ENCODE measurements around the gene ATAT1.
"Not testable (repeated sequence)": the region's sequence is repeated elsewhere in the genome, so short reads cannot be mapped to it uniquely, and the experiment has no call there.

ATAT1 gene

DNA sequence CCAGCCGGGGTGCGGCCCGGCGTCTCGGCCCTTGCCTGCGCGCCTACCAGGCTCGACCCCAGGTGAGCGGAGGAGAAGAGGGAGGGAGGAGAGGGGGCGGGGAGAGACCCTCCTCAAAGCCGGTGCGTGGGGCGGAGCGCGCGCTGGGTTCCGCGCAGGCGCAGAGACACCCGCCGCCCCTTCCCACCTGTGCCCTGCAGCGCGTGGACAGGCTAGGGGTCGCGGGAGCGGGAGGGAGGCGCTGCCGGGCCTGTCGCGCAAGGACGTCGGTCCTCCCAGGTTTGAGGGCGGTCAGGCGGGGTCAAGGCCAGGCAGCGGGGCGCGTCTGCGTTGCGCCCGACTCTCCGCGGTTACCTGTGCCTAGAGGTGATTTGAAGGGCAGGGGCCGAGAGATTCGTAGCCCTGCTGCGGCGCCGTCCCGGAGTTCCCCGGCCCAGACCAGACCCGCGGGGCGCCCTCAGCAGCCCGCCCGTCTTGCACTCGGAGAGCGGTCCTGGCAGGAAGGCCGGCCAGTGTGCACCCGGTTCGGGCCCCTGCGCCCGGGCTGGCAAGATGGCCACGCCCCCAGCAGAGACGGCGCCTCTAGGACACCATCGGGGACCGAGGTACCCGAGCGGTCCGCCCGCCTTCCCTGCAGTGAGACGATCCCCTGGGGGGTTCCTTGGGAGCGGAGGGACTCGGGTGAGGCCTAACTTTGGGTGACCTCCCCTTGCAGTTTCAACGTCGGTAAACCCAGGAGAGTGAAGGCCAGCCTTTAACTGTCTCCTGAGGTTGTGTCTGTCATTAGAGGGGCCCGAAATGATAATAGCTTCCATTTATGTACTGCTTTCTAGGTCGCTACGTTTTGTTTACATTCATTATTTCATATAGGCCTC lies 20.8 kb downstream of the ATAT1 start:
- H3K4me3 ChIP-seq (ENCODE audit: low read depth, low read length): peak overlapping the region; percentile 98
- DNase-seq (ENCODE audit: low read depth): peak; percentile 50
- TF ChIP-seq, protein P1, sequence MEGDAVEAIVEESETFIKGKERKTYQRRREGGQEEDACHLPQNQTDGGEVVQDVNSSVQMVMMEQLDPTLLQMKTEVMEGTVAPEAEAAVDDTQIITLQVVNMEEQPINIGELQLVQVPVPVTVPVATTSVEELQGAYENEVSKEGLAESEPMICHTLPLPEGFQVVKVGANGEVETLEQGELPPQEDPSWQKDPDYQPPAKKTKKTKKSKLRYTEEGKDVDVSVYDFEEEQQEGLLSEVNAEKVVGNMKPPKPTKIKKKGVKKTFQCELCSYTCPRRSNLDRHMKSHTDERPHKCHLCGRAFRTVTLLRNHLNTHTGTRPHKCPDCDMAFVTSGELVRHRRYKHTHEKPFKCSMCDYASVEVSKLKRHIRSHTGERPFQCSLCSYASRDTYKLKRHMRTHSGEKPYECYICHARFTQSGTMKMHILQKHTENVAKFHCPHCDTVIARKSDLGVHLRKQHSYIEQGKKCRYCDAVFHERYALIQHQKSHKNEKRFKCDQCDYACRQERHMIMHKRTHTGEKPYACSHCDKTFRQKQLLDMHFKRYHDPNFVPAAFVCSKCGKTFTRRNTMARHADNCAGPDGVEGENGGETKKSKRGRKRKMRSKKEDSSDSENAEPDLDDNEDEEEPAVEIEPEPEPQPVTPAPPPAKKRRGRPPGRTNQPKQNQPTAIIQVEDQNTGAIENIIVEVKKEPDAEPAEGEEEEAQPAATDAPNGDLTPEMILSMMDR (conservative IDR thresholded peaks at IDR 0.05; ENCODE audit: low read depth, low read length): no peak

DNA sequence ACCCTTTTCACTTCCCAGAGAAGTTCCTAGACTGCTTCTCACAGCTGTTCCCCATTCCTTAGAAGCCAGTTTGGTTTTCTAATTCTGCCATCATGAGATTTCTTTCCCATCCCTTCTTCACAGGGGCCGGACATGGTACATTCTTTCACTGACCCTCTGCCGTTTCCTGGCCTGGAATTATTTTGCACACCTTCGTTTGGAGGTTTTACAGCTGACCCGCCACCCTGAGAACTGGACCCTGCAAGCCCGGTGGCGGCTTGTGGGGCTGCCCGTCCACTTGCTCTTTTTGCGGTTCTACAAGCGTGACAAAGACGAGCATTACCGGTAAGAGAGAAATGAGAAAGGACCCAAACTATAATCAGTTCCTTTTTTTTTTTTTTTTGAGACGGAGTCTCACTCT lies 24.5 kb downstream of the ATAT1 start:
- TF ChIP-seq, protein P1 (conservative IDR thresholded peaks at IDR 0.05; ENCODE audit: low read depth, low read length): no peak
- H3K4me3 ChIP-seq (ENCODE audit: low read depth, low read length): no peak overlapping the region
- DNase-seq (ENCODE audit: low read depth): no peak

DNA sequence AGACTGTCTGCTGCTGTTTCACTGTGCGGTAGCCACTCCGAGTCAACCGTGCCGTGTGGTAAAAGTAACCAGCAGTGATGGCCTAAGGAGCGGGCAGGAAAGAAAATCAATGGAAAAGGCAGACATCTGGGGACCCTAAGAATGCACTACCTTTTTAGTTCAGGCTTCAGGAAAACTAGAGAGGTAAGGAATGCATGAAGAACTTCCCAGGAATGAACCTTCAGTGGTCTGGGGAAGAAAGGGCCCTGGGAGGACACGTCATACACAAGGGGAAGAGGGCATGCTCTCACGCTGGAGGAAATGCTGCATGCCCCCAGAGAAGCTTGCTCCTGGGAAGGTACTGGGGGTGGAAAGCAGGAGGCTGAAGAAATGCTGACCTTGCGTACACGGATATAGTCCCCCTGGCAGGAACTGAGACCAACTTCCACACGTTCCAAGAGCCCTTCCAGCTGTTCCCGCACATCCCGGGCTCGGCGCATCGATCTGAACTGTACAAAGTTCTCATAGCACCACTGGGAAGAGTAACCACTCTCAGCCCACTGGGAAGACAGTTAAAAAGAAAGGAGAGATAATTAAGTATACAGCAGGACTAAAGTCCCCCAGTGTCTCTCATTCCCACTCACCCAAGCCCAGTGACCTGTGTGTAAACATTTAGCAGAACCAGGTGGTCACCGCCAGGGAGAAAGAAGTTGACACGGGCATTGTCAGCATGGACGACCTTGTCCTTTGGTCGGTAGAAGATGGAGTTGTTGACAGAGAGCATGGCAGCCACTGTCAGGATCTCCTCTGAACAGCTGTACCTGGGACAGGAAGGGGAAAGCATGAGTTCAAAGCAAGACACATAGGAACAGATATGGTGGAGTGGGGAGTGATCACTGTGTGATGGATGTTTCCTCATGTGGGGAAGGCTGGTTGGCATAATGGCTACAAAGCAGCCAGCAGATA lies 28.4 kb downstream of the ATAT1 start:
- no peak overlapping the region for H3K4me3 ChIP-seq (ENCODE audit: low read depth, low read length)
- TF ChIP-seq, protein P1 (conservative IDR thresholded peaks at IDR 0.05; ENCODE audit: low read depth, low read length): no peak
- DNase-seq (ENCODE audit: low read depth): no peak

DNA sequence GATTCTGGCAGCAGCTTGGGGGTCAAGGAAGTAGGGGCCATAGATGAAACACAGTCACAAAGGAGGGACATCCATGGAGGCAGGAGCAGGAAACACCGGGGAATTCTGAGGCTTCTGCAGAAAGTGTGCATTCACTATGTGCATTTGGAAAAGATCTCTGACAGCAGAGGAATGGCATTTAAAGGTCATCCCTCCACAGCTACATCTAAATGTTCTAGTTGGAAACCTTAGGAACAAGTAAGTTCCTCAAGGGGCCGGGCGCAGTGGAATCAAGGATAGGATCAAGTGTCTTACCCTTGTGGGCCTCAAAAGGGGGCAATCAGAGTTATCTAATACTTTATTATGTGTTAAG lies 29.0 kb downstream of the ATAT1 start:
- DNase-seq (ENCODE audit: low read depth): peak; percentile 33
- H3K4me3 ChIP-seq (ENCODE audit: low read depth, low read length): no peak overlapping the region
- TF ChIP-seq, protein P1 (conservative IDR thresholded peaks at IDR 0.05; ENCODE audit: low read depth, low read length): no peak

DNA sequence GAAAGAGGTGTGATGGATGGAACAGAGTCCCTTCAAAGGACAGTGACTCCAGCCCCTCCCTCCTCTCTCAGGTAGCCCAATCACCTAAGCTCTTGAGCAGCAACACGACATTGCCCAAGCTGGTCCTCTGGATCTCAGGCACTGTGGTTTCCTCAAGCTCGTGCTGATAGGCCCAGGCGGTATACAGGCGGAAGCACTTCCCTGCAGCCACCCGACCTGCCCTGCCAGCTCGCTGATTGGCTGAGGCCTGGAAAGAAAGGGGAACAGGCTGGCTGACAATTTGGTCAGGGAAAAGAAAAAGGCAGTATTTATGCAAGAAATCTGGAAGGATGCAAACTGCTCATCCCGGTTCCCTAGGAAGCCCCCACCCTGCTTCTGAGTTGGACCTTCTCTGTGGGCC lies 29.8 kb downstream of the ATAT1 start:
- TF ChIP-seq, protein P1 (conservative IDR thresholded peaks at IDR 0.05; ENCODE audit: low read depth, low read length): no peak
- no peak for DNase-seq (ENCODE audit: low read depth)
- H3K4me3 ChIP-seq (ENCODE audit: low read depth, low read length): no peak overlapping the region

DNA sequence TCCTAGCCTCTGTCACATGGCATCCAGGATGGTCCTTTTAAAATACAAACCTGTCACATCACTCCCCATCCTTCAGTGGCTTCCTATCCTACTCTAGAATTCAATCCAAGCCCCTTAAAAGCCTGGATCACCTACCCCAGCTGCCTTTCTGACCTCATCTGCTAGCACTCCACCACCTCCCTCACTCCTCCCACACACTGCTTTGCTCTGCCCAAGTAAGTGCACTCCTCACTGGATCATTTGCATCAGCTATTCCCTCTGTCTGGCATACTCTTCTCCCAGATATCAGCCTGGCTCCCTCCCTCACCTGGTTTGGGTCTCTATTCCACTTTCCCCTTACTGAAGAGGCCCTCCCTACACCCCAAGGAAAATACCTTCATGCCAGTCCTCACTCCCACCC lies 30.8 kb downstream of the ATAT1 start:
- DNase-seq (ENCODE audit: low read depth): no peak
- TF ChIP-seq, protein P1 (conservative IDR thresholded peaks at IDR 0.05; ENCODE audit: low read depth, low read length): no peak
- no peak overlapping the region for H3K4me3 ChIP-seq (ENCODE audit: low read depth, low read length)

DNA sequence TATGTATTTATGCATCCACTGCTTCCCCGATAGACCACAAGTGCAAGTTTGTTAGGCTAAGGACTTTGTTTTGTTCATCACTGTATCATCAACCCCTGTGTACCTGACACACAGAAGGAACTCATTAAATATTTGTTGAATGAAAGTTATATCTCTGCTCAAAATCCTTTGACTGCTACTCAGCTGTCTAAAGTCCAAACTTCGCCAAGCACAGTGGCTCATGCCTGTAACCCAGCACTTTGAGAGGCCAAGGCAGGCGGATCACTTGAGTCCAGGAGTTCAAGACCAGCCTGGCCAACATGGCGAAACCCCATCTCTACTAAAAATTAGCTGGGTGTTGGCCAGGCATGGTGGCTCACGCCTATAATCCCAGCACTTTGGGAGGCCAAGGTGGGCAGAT lies 31.2 kb downstream of the ATAT1 start:
- not testable (repeated sequence) for H3K4me3 ChIP-seq (ENCODE audit: low read depth, low read length); DNase-seq (ENCODE audit: low read depth)

All from choroid plexus epithelial cell (primary cell).